ENCODE measurements around the gene ADGRD1.

ADGRD1 gene

DNA sequence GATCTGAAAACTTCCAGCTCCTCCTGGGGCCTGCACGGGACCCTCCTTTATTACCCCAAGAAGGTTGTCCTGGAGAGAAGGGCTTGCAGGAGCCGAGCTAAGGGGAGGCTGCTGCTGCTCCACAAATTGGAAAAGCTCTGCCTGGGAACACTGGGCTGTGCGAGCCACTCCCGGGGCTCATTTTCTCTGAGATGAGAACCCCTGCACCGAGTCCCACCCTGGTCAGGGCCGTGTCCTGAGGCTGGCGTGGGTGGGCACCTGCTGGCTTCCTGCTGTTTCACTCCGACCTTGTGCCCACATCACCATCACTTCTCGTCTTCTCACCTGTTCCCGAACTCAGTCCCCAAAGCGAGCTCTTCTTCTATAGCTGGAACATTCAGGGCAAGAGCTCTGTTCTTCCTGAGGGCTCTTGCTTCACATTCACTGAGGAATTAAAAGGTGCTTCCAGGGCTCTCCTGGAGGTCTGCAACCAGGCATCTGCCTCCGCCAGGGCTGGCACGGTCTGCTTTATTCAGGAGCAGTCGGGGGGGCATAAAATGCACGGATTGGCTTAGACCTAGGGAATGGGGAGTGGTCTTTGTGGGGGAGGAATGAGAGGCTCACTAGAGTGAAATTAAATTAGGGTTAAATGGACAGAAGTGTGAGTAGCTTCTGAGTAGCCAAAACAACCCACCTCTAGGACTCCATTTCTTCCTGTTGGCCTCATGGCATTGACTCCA is 98.5 kb downstream of the ADGRD1 start:
- DNase-seq, result no peak

DNA sequence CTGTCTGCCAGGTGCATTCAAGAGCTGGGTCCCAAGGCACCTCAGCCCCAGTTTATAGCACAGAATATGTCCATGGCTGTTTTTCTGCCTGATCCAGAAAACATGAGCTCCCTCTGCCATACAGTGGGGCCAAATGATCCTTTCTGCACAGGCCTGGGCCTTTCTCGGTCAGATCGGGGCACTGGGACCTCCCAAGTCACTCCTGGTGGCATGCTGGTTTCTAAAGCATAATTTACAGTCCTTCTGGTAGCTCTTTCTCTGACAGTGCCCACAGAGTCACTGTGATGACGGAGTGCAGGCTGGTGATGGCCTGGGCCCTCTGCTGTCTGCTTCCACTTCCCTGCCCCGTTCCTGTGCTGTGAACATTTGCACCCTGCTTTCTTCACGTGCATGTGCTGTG is 99.2 kb downstream of the ADGRD1 start:
- DNase-seq, result no peak

DNA sequence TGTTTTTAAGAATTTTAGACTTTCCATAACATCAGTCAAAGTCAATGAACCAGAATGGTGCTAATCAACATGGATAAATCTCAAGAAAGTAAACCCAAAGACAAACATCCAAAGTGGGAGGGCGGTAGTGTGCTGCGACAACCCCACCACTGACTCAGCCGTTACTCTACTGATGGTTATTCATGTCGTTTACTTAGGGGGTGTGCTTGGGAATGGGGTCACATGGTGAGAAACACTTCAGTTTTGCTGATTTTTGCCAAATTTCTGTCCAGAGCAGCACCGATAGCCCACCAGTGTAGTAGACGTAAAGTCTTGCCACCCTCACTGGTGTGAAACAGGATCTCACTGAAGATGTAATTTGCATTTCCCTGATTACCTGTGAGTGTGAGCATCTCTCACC is 99.9 kb downstream of the ADGRD1 start:
- no peak for DNase-seq

DNA sequence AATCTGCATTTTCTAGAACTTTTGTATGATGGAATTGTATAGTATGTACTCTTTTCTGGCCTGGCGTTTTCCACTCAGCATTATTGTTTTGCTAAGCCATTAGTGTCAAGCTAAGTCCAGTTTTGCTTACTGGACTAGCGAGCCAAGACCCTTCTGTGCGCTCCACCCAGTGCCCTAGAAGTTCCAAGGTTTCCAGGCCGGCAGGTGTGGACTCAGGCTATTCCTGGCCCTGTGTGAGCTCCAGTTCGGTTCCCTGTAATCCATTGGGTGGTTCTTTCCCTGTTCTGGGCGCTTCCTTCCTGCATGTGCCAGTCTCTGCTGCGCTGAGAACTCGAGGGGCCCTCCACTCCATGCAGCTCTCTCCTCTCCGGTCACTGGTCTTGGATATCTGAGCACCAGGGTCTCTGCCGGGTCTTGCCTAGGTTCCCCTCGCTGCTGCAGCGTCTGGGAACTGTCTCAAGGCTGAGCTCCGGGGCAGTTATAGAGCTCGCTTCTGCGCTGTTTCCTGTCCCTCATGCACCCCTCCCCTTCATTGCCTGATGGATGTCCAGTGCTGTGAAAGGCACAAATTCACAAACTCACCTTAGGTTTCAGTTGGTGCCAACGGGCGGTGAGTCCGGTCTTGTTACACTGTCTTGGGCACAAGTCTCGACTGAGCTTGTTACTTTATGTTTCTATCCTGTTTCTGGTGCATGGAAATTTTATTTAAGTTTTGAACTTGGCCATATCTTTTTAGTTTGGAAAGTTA is 100.8 kb downstream of the ADGRD1 start:
- DNase-seq, result no peak

DNA sequence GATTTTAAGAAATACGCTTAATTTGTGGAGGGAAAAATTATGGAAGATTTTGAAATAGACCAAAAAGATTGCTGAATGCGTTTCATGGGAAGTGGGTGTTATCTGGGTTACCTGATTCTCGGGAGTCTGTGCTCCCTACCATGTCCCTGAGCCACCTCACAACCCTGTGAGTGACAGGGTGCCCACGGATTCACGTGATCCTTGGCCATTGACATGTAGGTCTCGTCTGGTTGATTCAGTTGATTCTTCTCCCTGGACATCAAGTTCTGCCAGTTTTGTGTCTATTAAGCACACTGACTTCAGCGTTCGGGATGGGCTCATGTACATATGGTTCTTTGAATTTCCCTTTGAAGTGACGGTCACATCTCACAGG is 101.4 kb downstream of the ADGRD1 start:
- no peak for DNase-seq

DNA sequence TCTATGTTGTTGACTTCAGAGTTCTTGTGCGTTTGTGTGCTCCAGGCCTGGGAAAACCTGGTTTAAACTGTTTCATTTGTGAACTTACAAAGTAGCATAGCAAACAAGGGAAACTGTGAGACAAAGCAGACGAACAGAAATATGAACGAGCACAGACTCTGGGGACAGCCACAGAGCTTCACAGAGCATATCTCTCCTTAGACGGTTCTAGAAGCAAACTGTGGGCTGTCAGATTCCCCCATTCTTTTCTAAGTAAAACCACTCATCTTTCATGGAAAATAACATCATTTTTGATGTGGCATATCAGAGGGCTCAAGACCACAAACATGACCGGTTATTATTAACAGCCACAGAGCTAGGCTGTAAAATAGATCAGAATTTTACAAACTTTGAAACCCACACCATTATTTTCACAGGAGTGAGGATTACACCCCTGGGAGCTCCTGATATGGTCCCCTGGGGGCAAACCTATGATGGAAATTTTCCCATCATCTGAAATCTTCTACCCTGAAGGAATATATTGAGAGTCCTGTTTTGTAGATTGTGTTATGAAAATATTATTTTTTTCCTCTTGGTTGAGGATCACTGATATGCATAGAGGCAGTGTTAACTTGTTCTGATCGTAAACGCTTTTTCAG is 102.0 kb downstream of the ADGRD1 start:
- DNase-seq, result no peak

DNA sequence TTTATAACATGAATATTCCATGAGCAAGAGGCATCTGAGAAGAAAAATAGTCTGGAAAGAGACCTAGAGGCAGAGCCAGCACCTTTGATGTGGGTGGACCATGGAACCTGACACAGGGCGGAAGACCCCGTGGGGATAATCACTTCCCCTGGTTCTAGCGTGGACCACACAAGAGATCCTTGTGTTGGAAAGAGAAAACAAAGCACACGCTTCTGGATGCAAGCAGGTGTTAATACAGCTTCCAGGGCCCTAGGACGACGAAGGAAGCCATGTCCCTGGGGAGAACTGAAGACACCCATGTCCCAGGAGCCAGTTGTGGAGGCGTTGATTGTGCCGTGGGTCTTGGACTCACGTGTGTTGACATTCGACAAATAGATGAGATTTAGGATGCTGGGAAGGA is 102.9 kb downstream of the ADGRD1 start:
- DNase-seq, result no peak

DNA sequence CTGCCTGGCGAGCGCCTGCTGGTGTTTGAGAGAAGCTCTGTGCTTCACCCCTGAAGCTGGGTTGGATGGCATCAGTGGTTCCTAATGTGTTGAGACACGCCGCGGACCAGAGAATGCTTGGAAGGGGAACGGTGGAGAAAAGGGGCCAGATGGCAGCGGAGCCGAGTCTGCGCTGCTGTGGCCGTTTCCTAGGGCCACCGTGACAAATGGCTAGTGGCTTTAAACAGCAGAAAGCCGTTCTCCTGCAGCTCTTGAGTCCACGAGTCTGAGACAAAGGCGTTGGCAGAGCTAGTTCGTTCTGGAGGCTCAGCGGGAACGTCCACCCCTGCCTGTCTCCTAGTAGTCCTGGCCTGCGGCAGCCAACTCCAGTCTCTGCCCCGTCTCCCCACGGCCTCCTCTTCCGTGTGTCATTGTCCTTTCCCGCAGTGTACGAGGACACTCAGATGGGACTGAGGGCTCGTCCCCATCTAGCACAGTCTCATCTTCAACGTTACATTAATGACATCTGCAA is 103.6 kb downstream of the ADGRD1 start:
- peak in 2 of 56 donors; percentile 8 to 22 for DNase-seq

DNA sequence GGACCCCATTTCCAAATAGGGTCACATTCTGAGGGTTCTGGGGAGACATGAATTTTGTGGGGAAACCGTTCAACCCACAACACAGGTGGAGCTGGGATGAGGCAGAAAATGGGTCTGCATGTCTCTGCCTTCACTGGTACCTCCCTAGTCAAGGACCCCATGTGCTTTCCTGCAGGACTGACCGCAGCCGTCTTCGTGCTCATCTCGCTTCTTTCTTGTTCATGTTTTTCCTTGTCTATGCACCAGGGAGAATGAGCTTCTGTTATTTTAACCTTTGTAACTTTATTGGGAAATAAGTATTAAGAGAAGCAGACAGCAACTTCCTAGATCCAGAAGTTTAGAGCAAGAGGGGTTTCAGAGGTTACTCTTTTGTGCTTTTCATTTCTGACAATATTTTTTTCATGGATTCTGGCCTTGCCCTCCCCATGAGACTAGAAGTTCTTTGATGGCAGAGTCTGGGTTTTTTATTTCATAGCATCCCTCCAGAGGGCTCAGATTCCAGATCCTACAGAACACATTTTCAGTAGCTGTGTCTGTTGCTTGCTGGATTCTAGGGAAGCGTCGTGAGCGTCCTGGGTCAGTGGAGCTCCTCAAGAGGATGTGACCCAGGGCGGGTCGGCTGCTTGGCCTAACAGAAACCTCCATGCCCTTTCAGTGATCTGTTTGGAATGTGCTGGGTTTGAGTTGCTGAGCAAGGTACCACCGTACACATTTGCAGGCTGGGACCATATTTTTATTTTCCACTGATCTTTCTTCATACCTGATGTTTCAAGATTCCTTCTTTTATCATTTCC is 104.2 kb downstream of the ADGRD1 start:
- no peak for DNase-seq

DNA sequence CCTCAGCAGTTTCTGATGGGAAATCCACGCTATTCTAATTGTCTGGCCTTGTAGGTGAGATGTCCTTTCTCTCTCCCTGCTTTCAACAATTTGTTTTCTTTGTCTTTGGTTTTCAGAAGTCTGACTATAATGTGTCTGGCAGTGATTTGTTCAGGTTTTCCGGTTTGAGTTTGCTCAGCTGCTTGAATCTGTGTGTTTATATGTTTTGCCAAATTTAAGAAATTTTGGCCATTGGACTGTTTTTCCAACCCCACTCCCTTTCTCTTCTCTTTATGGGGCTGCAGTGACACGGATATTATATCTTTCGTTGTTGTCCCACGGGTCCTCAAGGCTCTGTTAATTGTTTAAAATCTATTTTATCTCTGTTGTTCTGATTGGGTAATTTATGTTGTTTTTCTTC is 105.0 kb downstream of the ADGRD1 start:
- no peak for DNase-seq

DNA sequence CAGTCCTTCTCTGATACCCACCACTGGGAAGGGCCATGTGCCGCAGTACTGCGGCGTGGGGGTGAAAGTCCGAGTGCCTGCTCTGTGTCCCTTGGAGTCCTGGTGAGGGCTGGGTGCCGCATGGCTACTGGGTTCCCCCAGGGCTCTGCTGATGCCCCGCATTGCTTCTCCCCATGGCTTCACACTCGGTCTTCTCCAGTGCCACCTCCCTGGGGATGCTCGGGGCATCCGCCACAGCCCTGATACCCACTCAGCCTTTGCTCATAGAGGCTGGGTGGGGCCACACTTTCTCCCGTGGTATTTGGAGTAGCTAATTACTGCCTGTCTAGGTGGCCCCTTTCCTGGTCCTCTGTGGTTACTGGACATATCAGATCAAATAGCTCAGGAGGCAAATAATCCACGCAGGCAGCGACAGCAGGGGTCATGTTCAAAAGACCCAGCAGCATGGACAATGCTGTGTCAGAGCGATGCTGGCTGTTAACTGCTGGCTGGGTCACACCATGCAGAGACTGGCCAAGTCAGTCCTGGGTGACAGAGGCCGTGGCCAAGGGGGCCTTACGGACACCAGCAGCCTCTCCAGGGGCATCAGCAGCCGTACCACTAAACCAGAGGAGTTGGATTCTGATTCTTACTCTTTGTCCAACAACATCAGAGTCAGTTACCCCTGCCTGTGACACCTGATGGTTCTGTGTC is 106.5 kb downstream of the ADGRD1 start:
- no peak for DNase-seq

DNA sequence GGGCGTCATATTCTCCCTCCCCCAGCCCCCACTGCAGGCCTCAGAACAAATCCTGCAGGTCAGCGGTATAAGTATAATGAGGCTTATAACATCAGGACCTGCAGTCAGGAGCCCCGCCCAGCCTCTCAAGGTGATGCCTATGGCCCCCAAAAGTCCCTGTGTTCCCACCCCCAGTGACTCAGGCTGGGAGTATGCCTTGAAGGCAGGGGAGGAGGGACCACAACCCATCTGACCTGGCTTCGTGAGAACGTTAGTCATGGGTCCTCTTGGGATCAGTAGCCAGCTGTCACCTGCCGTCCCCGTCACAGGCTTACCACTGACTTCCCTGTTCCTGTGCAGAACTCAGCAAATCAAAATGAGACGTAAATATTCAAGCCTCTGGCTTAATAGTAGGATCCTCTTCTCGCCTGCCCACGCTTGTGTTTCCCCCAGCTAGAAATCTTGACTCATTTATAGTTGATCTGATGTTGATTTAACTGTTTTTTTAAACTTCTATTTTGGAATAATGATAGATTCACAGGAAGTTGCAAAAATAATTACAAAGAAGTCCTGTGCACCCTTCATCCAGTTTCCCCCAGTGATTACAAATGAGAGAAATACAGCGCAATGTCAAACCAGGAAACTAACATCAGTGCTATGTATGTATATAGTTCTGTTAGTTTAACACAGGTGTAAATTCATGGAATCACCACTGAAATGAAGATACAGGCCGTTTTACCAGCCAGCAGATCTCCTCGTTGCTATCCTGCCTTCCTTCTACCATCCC is 107.5 kb downstream of the ADGRD1 start:
- DNase-seq, result no peak

DNA sequence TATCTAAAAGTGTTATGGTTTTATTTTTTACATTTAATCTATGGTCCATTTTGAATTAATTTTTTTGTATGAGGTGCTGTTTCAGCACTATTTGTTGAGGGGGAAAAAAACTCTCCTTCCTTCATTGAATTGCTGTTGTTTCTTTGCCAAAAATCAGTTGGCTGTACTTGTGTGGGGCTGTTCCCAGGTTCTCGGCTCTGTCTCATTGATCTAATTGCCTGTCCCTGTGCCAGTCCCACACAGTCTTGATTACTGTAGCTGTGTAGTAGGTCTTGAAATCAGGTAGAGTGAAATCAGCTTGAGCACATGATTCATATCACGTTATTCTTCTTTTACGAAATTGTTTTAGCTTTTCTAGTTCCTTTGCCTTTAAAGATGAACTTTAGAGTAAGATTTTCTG is 109.7 kb downstream of the ADGRD1 start:
- peak in 1 of 56 donors; percentile 8 for DNase-seq

DNA sequence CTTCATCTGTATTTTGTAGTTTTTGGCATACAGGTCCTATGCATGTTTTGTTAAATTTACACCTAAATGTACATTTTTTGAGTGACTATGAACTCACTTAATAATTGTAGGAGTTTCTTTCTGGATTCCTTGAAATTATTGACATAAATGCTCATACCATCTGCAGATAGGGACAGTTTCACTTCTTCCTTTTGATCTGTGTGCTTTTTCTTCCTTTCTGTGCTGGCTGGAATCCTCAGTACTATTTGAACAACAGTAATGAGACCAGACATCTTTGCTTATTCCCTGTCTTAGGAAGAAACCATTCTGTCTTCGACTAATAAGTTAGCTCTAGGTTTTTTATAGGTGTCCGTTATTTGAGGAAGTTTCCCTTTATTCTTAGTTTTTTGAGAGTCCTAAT is 110.3 kb downstream of the ADGRD1 start:
- DNase-seq, result no peak

DNA sequence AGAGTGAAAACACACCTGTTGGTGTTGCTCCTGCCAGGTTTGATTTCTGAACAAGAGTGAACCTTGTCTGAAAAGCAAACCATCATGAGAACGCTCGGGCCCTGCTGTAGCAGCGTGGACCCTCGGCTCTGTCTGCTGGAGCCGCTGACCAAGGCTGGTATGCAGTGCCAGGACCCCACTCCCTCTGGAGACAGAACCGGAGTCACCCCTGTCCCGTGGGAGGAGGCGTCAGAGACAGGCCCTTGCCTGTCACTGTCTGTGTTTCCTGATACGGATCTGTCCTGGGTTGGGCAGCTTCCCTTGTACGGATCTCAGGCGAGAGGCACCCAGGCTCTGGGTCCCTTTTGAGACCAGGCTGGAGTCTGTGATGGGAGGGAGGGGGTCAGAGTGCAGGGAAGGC is 111.6 kb downstream of the ADGRD1 start:
- DNase-seq, result no peak

DNA sequence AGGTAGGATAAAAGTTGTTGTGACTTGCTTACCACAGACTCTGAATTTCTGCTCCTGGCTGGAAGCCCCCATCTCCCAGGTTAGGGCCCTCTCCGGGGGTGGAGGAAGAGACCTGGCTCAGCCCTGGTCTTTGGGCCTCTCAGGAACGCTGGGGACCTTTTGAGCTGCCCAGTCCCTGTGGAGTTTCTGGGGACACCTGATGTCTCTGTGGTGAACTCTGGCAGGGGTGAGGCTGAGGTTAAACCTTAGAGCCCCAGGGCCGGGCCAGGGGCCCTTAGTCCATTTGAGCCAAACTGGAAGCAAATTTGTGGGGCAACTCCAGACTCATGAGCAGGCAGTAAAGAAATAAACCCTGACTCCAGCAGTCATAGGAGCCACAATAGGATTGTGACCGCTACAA is 112.1 kb downstream of the ADGRD1 start:
- no peak for DNase-seq

DNA sequence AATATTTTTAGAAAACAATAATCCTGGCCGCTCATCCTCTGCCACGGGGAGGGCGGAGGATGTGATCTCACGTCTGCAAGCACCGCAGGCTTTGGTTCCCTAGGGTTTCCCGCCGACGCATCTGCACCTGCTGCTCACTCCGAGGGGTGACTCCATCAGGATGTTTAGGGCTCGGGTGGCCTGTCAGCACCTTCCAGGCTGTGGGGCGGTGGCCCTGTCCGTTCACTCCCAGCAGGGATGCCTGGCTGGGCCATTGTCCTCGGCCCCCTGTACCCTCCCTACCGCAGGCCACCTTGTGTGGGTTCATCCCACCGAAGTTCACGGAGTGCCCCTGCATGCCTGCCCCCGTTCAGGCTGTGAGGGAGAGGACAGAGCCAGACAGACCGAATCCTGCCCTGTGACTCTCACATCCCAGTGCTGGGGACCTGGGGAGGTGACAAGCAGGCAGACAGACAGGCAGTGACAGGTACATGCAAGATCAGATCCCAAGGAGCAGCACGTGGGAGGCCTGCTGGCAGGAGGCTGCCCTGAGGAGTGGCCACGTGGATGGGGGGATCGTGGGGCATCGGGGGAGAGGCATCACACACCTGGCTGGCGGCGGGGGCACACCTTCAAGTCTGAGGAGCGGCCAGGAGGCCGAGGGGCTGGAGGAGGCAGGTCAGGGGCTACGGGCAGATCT is 112.6 kb downstream of the ADGRD1 start:
- DNase-seq, result no peak

DNA sequence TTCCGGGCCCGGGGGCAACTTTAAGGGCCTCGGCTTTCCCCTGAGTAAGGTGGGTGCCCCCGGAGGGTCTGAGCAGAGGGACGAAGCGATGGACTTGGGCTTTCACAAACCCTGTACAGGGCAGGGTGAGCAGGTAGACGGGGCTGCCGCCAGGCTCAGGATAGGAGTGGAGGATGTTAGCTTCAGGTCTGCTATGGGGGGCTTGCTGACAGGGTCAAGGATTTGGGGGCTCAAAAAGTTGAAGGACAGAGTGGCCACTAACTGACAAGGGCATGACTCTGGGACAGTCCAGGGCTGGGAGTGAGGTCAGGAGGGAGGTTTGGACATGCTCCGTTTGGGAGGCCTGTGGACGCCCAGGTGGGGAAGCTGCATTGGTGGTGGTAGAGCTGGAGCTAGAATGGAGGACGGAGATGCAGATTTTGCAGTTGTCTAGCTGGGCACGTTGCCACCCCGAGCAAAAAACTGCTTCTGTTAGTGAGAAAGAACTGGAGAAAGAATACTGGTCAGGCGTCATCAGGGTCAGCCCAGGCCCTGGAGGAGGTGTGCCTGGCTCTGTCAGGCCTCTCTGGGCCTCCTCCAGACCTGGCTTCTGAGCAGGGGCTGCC is 113.3 kb downstream of the ADGRD1 start:
- DNase-seq, result no peak

All from nucleus accumbens (tissue), 56 donors.